ENCODE data around the gene ATRNL1. TPM values are rescaled to one million over a fixed set of nuclear protein-coding genes. Genes with fewer than 3 reads are reported as not detected.
A peak's percentile ranks its signal among the peaks of the same experiment; 100 is the strongest.

ATRNL1 gene
- total RNA-seq, 1 donor from 2014 or later, result 15.5 TPM

GRCh38 chr10:115957786-115958442, 864.7 kb downstream of the ATRNL1 start:
- no peaks in the 10 kb centered on the region for H3K9me3 ChIP-seq
- no peak for TF ChIP-seq POLR2AphosphoS5 (IDR thresholded peaks at IDR 0.05; ENCODE audit: insufficient read depth in 1 of 2, low read depth in 1 of 2)
- no peak for TF ChIP-seq POLR2A (IDR thresholded peaks at IDR 0.05)
- TF ChIP-seq CTCF (IDR thresholded peaks at IDR 0.05), result no peak
- intact Hi-C loops (cut with DNase I), result no loop called here
- no peak overlapping the region for H3K27ac ChIP-seq
- H3K4me1 ChIP-seq, result no peaks in the 10 kb centered on the region
- no peak for DNase-seq (ENCODE audit: extremely low spot score in 2 of 2)
- H3K4me3 ChIP-seq, result no peak overlapping the region
- no peaks in the 10 kb centered on the region for H3K36me3 ChIP-seq
- H3K27me3 ChIP-seq, result no peaks in the 10 kb centered on the region

- H3K4me3 ChIP-seq, result no peak overlapping the region
- TF ChIP-seq POLR2AphosphoS5 (IDR thresholded peaks at IDR 0.05; ENCODE audit: insufficient read depth in 1 of 2, low read depth in 1 of 2), result no peak
- no peak for TF ChIP-seq CTCF (IDR thresholded peaks at IDR 0.05)
- no peak for TF ChIP-seq POLR2A (IDR thresholded peaks at IDR 0.05)
- H3K36me3 ChIP-seq, result no peaks in the 10 kb centered on the region
- H3K27ac ChIP-seq, result no peak overlapping the region
- no peaks in the 10 kb centered on the region for H3K4me1 ChIP-seq
- H3K27me3 ChIP-seq, result no peaks in the 10 kb centered on the region
- DNase-seq (ENCODE audit: extremely low spot score in 2 of 2), result no peak
- intact Hi-C loops (cut with DNase I), result no loop called here
- no peaks in the 10 kb centered on the region for H3K9me3 ChIP-seq
These were observed 870.7 kb downstream of the ATRNL1 start for GRCh38 chr10:115963848-115964247.

GRCh38 chr10:115964827-115965226, 871.7 kb downstream of the ATRNL1 start:
- TF ChIP-seq POLR2AphosphoS5 (IDR thresholded peaks at IDR 0.05; ENCODE audit: insufficient read depth in 1 of 2, low read depth in 1 of 2) (no peak), CTCF (IDR thresholded peaks at IDR 0.05) (no peak), POLR2A (IDR thresholded peaks at IDR 0.05) (no peak)
- Histone ChIP-seq H3K4me3 (no peak overlapping the region), H3K27ac (no peak overlapping the region), H3K4me1 (no peaks in the 10 kb centered on the region), H3K27me3 (no peaks in the 10 kb centered on the region), H3K9me3 (no peaks in the 10 kb centered on the region), H3K36me3 (no peaks in the 10 kb centered on the region)
- no peak for DNase-seq (ENCODE audit: extremely low spot score in 2 of 2)
- intact Hi-C loops (cut with DNase I), result no loop called here

GRCh38 chr10:115965376-115965775, 872.2 kb downstream of the ATRNL1 start:
- TF ChIP-seq CTCF (IDR thresholded peaks at IDR 0.05), result no peak
- TF ChIP-seq POLR2A (IDR thresholded peaks at IDR 0.05), result no peak
- no peak for TF ChIP-seq POLR2AphosphoS5 (IDR thresholded peaks at IDR 0.05; ENCODE audit: insufficient read depth in 1 of 2, low read depth in 1 of 2)
- no peak for DNase-seq (ENCODE audit: extremely low spot score in 2 of 2)
- no peaks in the 10 kb centered on the region for H3K27me3 ChIP-seq
- no peaks in the 10 kb centered on the region for H3K36me3 ChIP-seq
- H3K4me1 ChIP-seq, result no peaks in the 10 kb centered on the region
- no peaks in the 10 kb centered on the region for H3K9me3 ChIP-seq
- H3K4me3 ChIP-seq, result no peak overlapping the region
- intact Hi-C loops (cut with DNase I), result no loop called here
- no peak overlapping the region for H3K27ac ChIP-seq

GRCh38 chr10:115968236-115968635, 875.1 kb downstream of the ATRNL1 start:
- no peaks in the 10 kb centered on the region for H3K36me3 ChIP-seq
- no peaks in the 10 kb centered on the region for H3K4me1 ChIP-seq
- intact Hi-C loops (cut with DNase I), result no loop called here
- peak; percentile 49 to 76 for DNase-seq (ENCODE audit: extremely low spot score in 2 of 2)
- TF ChIP-seq CTCF (IDR thresholded peaks at IDR 0.05) (no peak), POLR2AphosphoS5 (IDR thresholded peaks at IDR 0.05; ENCODE audit: insufficient read depth in 1 of 2, low read depth in 1 of 2) (no peak)
- no peaks in the 10 kb centered on the region for H3K9me3 ChIP-seq
- no peak overlapping the region for H3K27ac ChIP-seq
- no peak overlapping the region for H3K4me3 ChIP-seq
- no peaks in the 10 kb centered on the region for H3K27me3 ChIP-seq
